Liver (tissue), 3 donors: ENCODE results near the gene SLC9A3.

Experiments
- EGR1 ChIP-seq, 2 donors: IDR thresholded peaks; 2 replicates each; pipeline ENCODE4 v1.6.1; 2016 to 2018; ENCODE audit warnings: antibody characterized with exemption in 2 of 2, low read depth in 2 of 2
- FOXA1 ChIP-seq: IDR thresholded peaks from 2 replicates; pipeline ENCODE4 v1.6.1; 2016; ENCODE audit warnings: antibody characterized with exemption
- FOXA2 ChIP-seq: IDR thresholded peaks from 2 replicates; pipeline ENCODE4 v1.6.1; 2016; ENCODE audit warnings: antibody characterized with exemption
- GABPA ChIP-seq, 2 donors: IDR thresholded peaks in 1 of 2; conservative IDR thresholded peaks in 1 of 2; 2 replicates each; pipeline ENCODE4 v1.6.1; 2016; ENCODE audit warnings: antibody characterized with exemption in 2 of 2, mild to moderate bottlenecking in 1 of 2, moderate library complexity in 1 of 2
- JUND ChIP-seq, 2 donors: IDR thresholded peaks; 2 replicates each; pipeline ENCODE4 v1.6.1; 2016; ENCODE audit warnings: antibody characterized with exemption in 2 of 2
- NR2F2 ChIP-seq: IDR thresholded peaks from 2 replicates; pipeline ENCODE4 v1.6.1; 2016; ENCODE audit warnings: antibody characterized with exemption
- RAD21 ChIP-seq, 2 donors: IDR thresholded peaks; 2 replicates each; pipeline ENCODE4 v1.6.1; 2016; ENCODE audit warnings: antibody characterized with exemption in 2 of 2, mild to moderate bottlenecking in 2 of 2
- RXRA ChIP-seq, 2 donors: IDR thresholded peaks; 2 replicates each; pipeline ENCODE4 v1.6.1; 2017 to 2018; ENCODE audit warnings: antibody characterized with exemption in 2 of 2, mild to moderate bottlenecking in 1 of 2
- SP1 ChIP-seq: IDR thresholded peaks from 2 replicates; pipeline ENCODE4 v1.6.1; 2018; ENCODE audit warnings: antibody characterized with exemption, mild to moderate bottlenecking
- YY1 ChIP-seq: IDR thresholded peaks from 2 replicates; pipeline ENCODE4 v1.6.1; 2016; ENCODE audit warnings: antibody characterized with exemption, mild to moderate bottlenecking
- TF ChIP-seq, protein P1 (sequence below): fragments of 150-350 bp; IDR thresholded peaks from 2 replicates; pipeline ENCODE4 v1.5.1; 2017; ENCODE audit warnings: improper control_type of control experiment, low read depth, low read length; ENCODE audit not compliant: missing input control
- TF ChIP-seq, protein P2 (sequence below): IDR thresholded peaks from 2 replicates; pipeline ENCODE4 v1.6.1; 2016; ENCODE audit warnings: antibody characterized with exemption, mild to moderate bottlenecking
- TF ChIP-seq, protein P3 (sequence below): IDR thresholded peaks from 2 replicates; pipeline ENCODE4 v1.6.1; 2016; ENCODE audit warnings: antibody characterized with exemption
- TF ChIP-seq, protein P4 (sequence below): IDR thresholded peaks from 2 replicates; pipeline ENCODE4 v1.6.1; 2016; ENCODE audit warnings: antibody characterized with exemption
- donor health status: healthy.
- donor health status: healthy.

DNA sequence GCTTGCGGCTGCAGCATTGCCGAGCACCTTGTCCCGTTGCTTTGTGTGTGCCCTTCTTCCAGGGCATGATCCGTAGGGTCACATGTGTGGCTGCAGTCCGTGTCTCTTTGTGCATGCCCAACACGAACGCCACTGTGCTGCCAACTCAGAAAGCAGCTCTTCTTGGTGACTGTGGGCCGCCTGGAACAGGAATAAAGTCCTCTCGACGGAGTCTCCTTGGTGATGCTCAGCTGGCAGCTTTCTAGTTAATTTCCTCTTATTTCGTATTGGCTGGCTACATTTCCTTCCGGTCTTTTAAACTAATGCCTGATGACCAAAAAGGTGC, 75.5 kb downstream of the SLC9A3 start:
- TF ChIP-seq, protein P1, sequence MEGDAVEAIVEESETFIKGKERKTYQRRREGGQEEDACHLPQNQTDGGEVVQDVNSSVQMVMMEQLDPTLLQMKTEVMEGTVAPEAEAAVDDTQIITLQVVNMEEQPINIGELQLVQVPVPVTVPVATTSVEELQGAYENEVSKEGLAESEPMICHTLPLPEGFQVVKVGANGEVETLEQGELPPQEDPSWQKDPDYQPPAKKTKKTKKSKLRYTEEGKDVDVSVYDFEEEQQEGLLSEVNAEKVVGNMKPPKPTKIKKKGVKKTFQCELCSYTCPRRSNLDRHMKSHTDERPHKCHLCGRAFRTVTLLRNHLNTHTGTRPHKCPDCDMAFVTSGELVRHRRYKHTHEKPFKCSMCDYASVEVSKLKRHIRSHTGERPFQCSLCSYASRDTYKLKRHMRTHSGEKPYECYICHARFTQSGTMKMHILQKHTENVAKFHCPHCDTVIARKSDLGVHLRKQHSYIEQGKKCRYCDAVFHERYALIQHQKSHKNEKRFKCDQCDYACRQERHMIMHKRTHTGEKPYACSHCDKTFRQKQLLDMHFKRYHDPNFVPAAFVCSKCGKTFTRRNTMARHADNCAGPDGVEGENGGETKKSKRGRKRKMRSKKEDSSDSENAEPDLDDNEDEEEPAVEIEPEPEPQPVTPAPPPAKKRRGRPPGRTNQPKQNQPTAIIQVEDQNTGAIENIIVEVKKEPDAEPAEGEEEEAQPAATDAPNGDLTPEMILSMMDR = no peak
- TF ChIP-seq, protein P2, sequence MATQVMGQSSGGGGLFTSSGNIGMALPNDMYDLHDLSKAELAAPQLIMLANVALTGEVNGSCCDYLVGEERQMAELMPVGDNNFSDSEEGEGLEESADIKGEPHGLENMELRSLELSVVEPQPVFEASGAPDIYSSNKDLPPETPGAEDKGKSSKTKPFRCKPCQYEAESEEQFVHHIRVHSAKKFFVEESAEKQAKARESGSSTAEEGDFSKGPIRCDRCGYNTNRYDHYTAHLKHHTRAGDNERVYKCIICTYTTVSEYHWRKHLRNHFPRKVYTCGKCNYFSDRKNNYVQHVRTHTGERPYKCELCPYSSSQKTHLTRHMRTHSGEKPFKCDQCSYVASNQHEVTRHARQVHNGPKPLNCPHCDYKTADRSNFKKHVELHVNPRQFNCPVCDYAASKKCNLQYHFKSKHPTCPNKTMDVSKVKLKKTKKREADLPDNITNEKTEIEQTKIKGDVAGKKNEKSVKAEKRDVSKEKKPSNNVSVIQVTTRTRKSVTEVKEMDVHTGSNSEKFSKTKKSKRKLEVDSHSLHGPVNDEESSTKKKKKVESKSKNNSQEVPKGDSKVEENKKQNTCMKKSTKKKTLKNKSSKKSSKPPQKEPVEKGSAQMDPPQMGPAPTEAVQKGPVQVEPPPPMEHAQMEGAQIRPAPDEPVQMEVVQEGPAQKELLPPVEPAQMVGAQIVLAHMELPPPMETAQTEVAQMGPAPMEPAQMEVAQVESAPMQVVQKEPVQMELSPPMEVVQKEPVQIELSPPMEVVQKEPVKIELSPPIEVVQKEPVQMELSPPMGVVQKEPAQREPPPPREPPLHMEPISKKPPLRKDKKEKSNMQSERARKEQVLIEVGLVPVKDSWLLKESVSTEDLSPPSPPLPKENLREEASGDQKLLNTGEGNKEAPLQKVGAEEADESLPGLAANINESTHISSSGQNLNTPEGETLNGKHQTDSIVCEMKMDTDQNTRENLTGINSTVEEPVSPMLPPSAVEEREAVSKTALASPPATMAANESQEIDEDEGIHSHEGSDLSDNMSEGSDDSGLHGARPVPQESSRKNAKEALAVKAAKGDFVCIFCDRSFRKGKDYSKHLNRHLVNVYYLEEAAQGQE = no peak
- no peak for TF ChIP-seq NR2F2
- no peak for TF ChIP-seq YY1
- TF ChIP-seq EGR1 (IDR thresholded peaks at IDR 0.05; ENCODE audit: low read depth in 2 of 2) = no peak
- TF ChIP-seq, protein P3, sequence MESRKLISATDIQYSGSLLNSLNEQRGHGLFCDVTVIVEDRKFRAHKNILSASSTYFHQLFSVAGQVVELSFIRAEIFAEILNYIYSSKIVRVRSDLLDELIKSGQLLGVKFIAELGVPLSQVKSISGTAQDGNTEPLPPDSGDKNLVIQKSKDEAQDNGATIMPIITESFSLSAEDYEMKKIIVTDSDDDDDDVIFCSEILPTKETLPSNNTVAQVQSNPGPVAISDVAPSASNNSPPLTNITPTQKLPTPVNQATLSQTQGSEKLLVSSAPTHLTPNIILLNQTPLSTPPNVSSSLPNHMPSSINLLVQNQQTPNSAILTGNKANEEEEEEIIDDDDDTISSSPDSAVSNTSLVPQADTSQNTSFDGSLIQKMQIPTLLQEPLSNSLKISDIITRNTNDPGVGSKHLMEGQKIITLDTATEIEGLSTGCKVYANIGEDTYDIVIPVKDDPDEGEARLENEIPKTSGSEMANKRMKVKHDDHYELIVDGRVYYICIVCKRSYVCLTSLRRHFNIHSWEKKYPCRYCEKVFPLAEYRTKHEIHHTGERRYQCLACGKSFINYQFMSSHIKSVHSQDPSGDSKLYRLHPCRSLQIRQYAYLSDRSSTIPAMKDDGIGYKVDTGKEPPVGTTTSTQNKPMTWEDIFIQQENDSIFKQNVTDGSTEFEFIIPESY = no peak
- no peak for TF ChIP-seq SP1
- no peak for TF ChIP-seq FOXA1
- no peak for TF ChIP-seq RXRA (IDR thresholded peaks at IDR 0.05)
- TF ChIP-seq, protein P4, sequence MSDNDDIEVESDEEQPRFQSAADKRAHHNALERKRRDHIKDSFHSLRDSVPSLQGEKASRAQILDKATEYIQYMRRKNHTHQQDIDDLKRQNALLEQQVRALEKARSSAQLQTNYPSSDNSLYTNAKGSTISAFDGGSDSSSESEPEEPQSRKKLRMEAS = no peak
- TF ChIP-seq FOXA2 = no peak
- no peak for TF ChIP-seq JUND (IDR thresholded peaks at IDR 0.05)
- TF ChIP-seq GABPA (IDR thresholded peaks at IDR 0.05 in 1 of 2, conservative IDR thresholded peaks at IDR 0.05 in 1 of 2) = no peak
- TF ChIP-seq RAD21 (IDR thresholded peaks at IDR 0.05) = no peak
